NK-92 (cell line): ENCODE measurements around the gene SUPT5H.

ENCODE experiments used
- DNase-seq: peaks from one replicate; lab custom pipeline; 2025; ENCODE audit not compliant: unreplicated experiment; lab: John Stamatoyannopoulos, UW

SUPT5H gene

DNA sequence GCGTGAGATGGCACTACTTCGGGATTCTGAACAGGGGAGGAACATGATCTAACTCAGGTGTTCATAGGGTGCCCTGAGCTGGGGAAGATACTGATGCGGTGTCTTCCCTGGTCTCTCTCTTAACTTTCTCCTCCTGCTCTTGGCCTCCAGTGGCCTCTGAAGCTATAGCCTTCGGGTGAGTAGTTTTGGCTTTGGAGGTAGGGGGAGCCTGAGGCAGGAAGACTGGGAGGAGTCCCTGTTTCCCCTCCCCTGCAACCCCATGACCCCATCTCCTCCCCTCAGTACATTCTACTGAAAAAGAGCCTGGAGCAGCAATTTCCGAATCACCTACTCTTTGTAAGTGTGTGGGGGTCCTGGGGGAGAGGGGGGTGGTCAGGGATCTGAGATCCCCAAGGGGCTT lies 73.1 kb downstream of the SUPT5H start:
- DNase-seq = no peak

DNA sequence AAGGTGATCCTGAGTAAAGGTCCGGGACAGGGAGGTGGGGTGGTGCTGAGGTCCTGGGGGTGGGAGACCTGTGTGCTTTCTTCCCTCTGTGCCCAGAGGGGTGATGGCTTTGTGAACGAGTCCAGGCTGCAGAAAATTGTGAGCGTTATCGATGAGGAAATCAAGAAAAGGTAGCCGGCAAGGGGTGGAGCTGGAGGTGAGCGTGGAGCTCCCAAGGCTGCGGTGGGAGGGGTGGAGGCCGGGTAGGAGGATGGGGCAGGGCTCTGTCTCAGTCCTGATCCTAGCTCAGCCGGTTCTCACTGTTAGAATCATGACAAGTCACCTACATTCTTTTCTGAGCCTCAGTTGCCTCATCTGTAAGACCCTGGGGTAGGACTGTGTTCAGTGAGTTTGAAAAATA lies 73.6 kb downstream of the SUPT5H start:
- DNase-seq = no peak

- no peak for DNase-seq
These were observed 75.4 kb downstream of the SUPT5H start for GRCh38 chr19:39520541-39521484.

DNA sequence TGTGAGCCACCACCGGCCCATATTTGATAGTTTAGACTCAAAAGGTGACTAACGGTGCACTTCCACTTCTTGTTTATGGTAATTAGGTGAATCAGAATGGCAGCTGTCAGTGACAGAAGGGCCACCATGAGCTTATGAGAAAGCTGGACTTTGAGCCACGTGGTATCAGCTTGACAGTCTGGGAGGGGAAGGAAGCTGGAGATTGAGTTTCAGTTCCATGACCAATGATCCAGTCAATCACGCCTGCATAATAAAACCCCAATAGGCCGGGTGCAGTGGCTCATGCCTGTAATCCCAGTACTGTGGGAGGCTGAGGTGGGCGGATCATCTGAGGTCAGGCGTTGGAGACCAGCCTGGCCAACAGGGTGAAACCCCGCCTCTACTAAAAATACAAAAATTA lies 79.1 kb downstream of the SUPT5H start:
- DNase-seq = no peak

GRCh38 chr19:39525205-39525604 lies 79.8 kb downstream of the SUPT5H start:
- no peak for DNase-seq
